HEK293 (cell line): ENCODE results near the gene RTTN.

Experiments used
- SP2 ChIP-seq: fragments of 450-650 bp; formaldehyde crosslinking; IDR thresholded peaks from 2 replicates; pipeline ENCODE4 v1.5.1; 2016; ENCODE audit warnings: missing biosample characterization, missing genetic modification characterization
- ZNF707 ChIP-seq: fragments of 450-650 bp; formaldehyde crosslinking; IDR thresholded peaks from 2 replicates; pipeline ENCODE4 v1.5.1; 2016; ENCODE audit warnings: missing biosample characterization, missing genetic modification characterization
- ZSCAN30 ChIP-seq: fragments of 450-650 bp; IDR thresholded peaks from 2 replicates; pipeline ENCODE4 v1.5.1; 2018; ENCODE audit warnings: missing biosample characterization, mild to moderate bottlenecking, missing genetic modification characterization, moderate library complexity
- TF ChIP-seq, protein P1 (sequence below): fragments of 450-650 bp; formaldehyde crosslinking; conservative IDR thresholded peaks from 2 replicates; pipeline ENCODE4 v1.5.1; 2016; ENCODE audit warnings: low read depth, missing biosample characterization, missing genetic modification characterization
- TF ChIP-seq, protein P2 (sequence below): fragments of 450-650 bp; formaldehyde crosslinking; IDR thresholded peaks from 2 replicates; pipeline ENCODE4 v1.5.1; 2016; ENCODE audit warnings: missing biosample characterization, missing genetic modification characterization

DNA sequence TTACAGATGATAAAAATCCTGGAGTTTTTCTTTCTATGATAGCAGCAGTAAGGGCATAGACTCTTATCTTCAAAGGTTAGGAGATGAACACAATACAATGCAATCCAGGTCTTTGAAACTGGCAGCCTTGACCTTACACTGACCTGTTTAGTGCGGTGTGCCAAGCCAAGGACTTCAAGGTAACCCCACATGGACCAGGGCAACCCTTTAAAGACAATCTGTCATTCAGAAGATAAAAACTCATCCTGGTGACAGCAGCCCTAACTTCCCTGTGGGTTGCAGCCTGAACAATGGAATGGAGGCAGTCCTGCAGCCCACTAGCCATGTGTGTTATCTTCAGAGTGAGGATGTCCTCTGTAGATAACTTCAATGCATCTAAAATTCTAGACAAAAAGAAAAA, 78.1 kb downstream of the RTTN start:
- TF ChIP-seq, protein P1, sequence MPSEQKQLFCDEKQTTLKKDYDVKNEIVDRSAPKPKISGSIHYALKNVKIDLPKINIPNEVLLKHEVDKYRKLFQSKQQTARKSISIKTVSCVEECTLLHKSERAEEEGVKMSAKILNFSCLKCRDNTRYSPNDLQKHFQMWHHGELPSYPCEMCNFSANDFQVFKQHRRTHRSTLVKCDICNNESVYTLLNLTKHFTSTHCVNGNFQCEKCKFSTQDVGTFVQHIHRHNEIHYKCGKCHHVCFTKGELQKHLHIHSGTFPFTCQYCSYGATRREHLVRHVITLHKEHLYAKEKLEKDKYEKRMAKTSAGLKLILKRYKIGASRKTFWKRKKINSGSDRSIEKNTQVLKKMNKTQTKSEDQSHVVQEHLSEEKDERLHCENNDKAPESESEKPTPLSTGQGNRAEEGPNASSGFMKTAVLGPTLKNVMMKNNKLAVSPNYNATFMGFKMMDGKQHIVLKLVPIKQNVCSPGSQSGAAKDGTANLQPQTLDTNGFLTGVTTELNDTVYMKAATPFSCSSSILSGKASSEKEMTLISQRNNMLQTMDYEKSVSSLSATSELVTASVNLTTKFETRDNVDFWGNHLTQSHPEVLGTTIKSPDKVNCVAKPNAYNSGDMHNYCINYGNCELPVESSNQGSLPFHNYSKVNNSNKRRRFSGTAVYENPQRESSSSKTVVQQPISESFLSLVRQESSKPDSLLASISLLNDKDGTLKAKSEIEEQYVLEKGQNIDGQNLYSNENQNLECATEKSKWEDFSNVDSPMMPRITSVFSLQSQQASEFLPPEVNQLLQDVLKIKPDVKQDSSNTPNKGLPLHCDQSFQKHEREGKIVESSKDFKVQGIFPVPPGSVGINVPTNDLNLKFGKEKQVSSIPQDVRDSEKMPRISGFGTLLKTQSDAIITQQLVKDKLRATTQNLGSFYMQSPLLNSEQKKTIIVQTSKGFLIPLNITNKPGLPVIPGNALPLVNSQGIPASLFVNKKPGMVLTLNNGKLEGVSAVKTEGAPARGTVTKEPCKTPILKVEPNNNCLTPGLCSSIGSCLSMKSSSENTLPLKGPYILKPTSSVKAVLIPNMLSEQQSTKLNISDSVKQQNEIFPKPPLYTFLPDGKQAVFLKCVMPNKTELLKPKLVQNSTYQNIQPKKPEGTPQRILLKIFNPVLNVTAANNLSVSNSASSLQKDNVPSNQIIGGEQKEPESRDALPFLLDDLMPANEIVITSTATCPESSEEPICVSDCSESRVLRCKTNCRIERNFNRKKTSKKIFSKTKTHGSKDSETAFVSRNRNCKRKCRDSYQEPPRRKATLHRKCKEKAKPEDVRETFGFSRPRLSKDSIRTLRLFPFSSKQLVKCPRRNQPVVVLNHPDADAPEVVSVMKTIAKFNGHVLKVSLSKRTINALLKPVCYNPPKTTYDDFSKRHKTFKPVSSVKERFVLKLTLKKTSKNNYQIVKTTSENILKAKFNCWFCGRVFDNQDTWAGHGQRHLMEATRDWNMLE (tag by site-specific recombination): no peak
- TF ChIP-seq, protein P2, sequence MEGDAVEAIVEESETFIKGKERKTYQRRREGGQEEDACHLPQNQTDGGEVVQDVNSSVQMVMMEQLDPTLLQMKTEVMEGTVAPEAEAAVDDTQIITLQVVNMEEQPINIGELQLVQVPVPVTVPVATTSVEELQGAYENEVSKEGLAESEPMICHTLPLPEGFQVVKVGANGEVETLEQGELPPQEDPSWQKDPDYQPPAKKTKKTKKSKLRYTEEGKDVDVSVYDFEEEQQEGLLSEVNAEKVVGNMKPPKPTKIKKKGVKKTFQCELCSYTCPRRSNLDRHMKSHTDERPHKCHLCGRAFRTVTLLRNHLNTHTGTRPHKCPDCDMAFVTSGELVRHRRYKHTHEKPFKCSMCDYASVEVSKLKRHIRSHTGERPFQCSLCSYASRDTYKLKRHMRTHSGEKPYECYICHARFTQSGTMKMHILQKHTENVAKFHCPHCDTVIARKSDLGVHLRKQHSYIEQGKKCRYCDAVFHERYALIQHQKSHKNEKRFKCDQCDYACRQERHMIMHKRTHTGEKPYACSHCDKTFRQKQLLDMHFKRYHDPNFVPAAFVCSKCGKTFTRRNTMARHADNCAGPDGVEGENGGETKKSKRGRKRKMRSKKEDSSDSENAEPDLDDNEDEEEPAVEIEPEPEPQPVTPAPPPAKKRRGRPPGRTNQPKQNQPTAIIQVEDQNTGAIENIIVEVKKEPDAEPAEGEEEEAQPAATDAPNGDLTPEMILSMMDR (tag by site-specific recombination): no peak
- TF ChIP-seq ZNF707 (tag by site-specific recombination) (no peak), SP2 (tag by site-specific recombination) (no peak), ZSCAN30 (tag by site-specific recombination) (no peak)
